Heart left ventricle (tissue), 16 donors: ENCODE results near the gene GPR68. TPM values are rescaled to one million over a fixed set of nuclear protein-coding genes. Genes with fewer than 3 reads are reported as not detected.

ENCODE experiments used
- ATAC-seq, 4 donors: fragments of 200-7000 bp; cut with Tn5 transposase; one replicate each; pipeline ENCODE4 v1.9.1; 2020 to 2022; ENCODE audit warnings: moderate library complexity in 4 of 4, mild to moderate bottlenecking in 3 of 4, moderate number of reproducible peaks in 1 of 4
- DNase-seq, 5 donors: peaks; one replicate each; pipeline ENCODE4 v3.0.0-alpha.2; 2020
- H3K27ac ChIP-seq, 12 donors: fragments of 200-600 bp; sonication (generic) in 4 of 12; one replicate each; pipeline versions ENCODE4 v1.5.0 to v1.8.0; 2016 to 2022; ENCODE audit warnings: mild to moderate bottlenecking in 2 of 12
- H3K27me3 ChIP-seq, 9 donors: fragments of 200-600 bp; sonication (generic) in 2 of 9; one replicate each; pipeline versions ENCODE4 v1.5.1 to v1.8.0; 2016 to 2022; ENCODE audit warnings: mild to moderate bottlenecking in 3 of 9
- H3K36me3 ChIP-seq, 9 donors: fragments of 200-600 bp; sonication (generic) in 2 of 9; one replicate each; pipeline versions ENCODE4 v1.5.0 to v1.8.0; 2018 to 2022; ENCODE audit warnings: mild to moderate bottlenecking in 2 of 9
- H3K4me1 ChIP-seq, 12 donors: fragments of 200-600 bp; sonication (generic) in 4 of 12; one replicate each; pipeline versions ENCODE4 v1.5.0 to v1.8.0; 2016 to 2022; ENCODE audit warnings: mild to moderate bottlenecking in 3 of 12
- H3K4me3 ChIP-seq, 12 donors: fragments of 200-600 bp; sonication (generic) in 4 of 12; one replicate each; pipeline versions ENCODE4 v1.5.0 to v1.8.0; 2017 to 2022; ENCODE audit warnings: mild to moderate bottlenecking in 9 of 12, moderate library complexity in 4 of 12
- H3K9me3 ChIP-seq, 12 donors: fragments of 200-600 bp; sonication (generic) in 4 of 12; one replicate each; pipeline versions ENCODE4 v1.5.0 to v1.8.0; 2016 to 2022; ENCODE audit warnings: mild to moderate bottlenecking in 1 of 12
- CTCF ChIP-seq, 12 donors: fragments of 200-600 bp; sonication (generic) in 4 of 12; IDR thresholded peaks; one replicate each; pipeline versions ENCODE4 v1.5.0 to v1.8.0; 2018 to 2022; ENCODE audit warnings: antibody characterized with exemption in 12 of 12, mild to moderate bottlenecking in 5 of 12
- POLR2A ChIP-seq, 2 donors: fragments of 450-650 bp; IDR thresholded peaks; one replicate each; pipeline ENCODE4 v1.6.1; 2017; ENCODE audit warnings: antibody characterized with exemption in 2 of 2, mild to moderate bottlenecking in 2 of 2, moderate library complexity in 2 of 2
- WGBS, 4 donors: extraction: QIAGEN DNeasy Blood & Tissue Kit in 2 of 4; methylation state at CpG; one replicate each; pipeline versions ENCODE4 v1.1.5 to v1.1.7; 2013 to 2018; 5-methylcytosine and 5-hydroxymethylcytosine counted together
- intact Hi-C, 10 donors: fragments of 100-400 bp; cut with DNase I; formaldehyde crosslinking; loops; one replicate each; pipeline versions ENCODE4 v1.11.1 to v1.14.2; 2022
- polyA plus RNA-seq, 2 donors: library from polyadenylated mRNA; stranded (reverse); fragments of 200-250 nt; gene quantifications; one replicate each; pipeline ENCODE4 v1.2.3, GENCODE V29; 2013
- total RNA-seq, 9 donors: library from RNA; depleted of rRNA in 2 of 9; stranded (reverse); fragments of >200 nt in 2 of 9; fragmentation: NEBNext Ultra II Directional in 3 of 9; extraction: Animal tissue kit (Norgen Biotek cat#: 25700) in 3 of 9; gene quantifications; one replicate each; pipeline versions ENCODE4 v1.1.0 to v1.2.4, GENCODE V29; 2016 to 2023
- donor health status: ischemic (EF 13 %, LVEDD 7.1; RV severe dilation, severe dysfunction).
- donor health status: healthy with polysubstance abuse.
- donor health status: DM: no; HTN: yes; CAD: no.
- donor health status: DM: no; HTN: no; CAD: no.
- donor health status: ischemic (EF 25% LVEDD 6.9; RV normal size, moderate dysfunction).
- donor health status: ischemic (EF 25% LVEDD 5.7; RV mildly dilated, moderate dysfunction).
- donor health status: healthy.
- donor health status: DM: yes; HTN: yes; CAD: no.
- donor health status: ischemic (EF 35%, LVEDD 5.7; RV mildly dilated, moderate dysfunction).
- donor health status: nonischemic (EF 11% LVEDD 7.7; RV severe dilation, severe dysfunction).
- donor health status: DM: yes; HTN: yes; CAD: no.
- donor health status: PGD.
- donor health status: ischemic (EF 29% LVEDD 5.4; RV normal size, mild dysfunction).
- donor health status: nonischemic (EF 23%, LVEDD 6.1; RV moderate dilation, normal function).

Gene GPR68
- total and polyA plus RNA-seq, 11 donors = 0.08 to 2.6 (median 0.59) TPM; not detected in 1

- peak in 4 of 5 donors; percentile 27 to 67 (median 44) for DNase-seq
- 51 to 61% (median 61%) methylated on average over 13 of the region's 13 CpGs for WGBS, 4 donors
- no peaks in the 10 kb centered on the region for H3K27me3 ChIP-seq
- H3K36me3 ChIP-seq = peaks cover 0 to 74% (median 64%) of the 10 kb centered on the region in 9 donors
- H3K4me1 ChIP-seq = peaks cover 0 to 48% (median 22%) of the 10 kb centered on the region in 12 donors
- intact Hi-C loops = no loop called here
- H3K4me3 ChIP-seq = no peak overlapping the region
- no peaks in the 10 kb centered on the region for H3K9me3 ChIP-seq
- TF ChIP-seq CTCF (IDR thresholded peaks at IDR 0.05) (no peak), POLR2A (IDR thresholded peaks at IDR 0.05) (no peak)
- peak overlapping the region in 3 of 12 donors; percentile 1 to 18 (median 15) for H3K27ac ChIP-seq
- ATAC-seq = peak in 3 of 4 donors; percentile 59 to 69 (median 65)
Measured at GRCh38 chr14:91219517-91220389, 24.8 kb downstream of the GPR68 start.

- Histone ChIP-seq H3K27ac (no peak overlapping the region), H3K4me1 (peaks cover 0 to 41% (median 15%) of the 10 kb centered on the region in 12 donors), H3K27me3 (no peaks in the 10 kb centered on the region), H3K4me3 (no peak overlapping the region), H3K36me3 (peaks cover 0 to 81% (median 65%) of the 10 kb centered on the region in 9 donors), H3K9me3 (no peaks in the 10 kb centered on the region)
- TF ChIP-seq POLR2A (IDR thresholded peaks at IDR 0.05) (no peak), CTCF (IDR thresholded peaks at IDR 0.05) (no peak)
- ATAC-seq = no peak
- no peak for DNase-seq
- intact Hi-C loops = no loop called here
- WGBS, 4 donors = 79 to 86% (median 83%) methylated on average over 4 of the region's 4 CpGs
Measured at GRCh38 chr14:91218014-91218413, 26.5 kb downstream of the GPR68 start.

DNA sequence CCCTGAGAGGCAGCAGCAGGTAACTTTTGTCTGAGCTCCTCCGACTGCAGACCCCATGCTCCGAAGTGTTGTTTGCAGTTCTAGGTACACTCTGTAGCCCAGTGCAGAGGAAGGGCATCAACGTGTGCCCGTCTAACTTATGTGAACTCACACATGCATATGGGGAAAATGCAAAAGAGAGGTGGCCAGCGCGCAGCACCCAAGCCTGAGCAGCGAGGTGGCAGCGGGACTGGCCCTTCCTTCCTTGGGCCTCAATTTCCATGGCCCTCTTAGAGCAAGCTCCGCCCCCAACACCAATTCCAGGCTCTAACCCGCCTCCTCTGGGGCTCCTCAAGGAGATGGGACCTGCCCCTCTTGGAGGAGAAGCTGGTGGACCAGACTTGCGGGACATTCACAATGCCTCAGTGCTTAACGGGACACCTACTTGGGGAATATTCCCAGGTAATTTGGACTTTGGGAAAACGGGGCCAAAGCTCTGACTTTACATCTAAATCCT is 27.7 kb downstream of the GPR68 start:
- Histone ChIP-seq H3K27me3 (no peaks in the 10 kb centered on the region), H3K4me3 (no peak overlapping the region), H3K36me3 (peaks cover 0 to 89% (median 76%) of the 10 kb centered on the region in 9 donors), H3K9me3 (no peaks in the 10 kb centered on the region), H3K27ac (no peak overlapping the region), H3K4me1 (peaks cover 0 to 29% (median 11%) of the 10 kb centered on the region in 12 donors)
- ATAC-seq (no peak), DNase-seq (no peak)
- no peak for TF ChIP-seq CTCF (IDR thresholded peaks at IDR 0.05)
- TF ChIP-seq POLR2A (IDR thresholded peaks at IDR 0.05) = no peak
- 95 to 97% (median 96%) methylated on average over 8 to 13 of the region's 13 CpGs for WGBS, 4 donors
- intact Hi-C loops = no loop called here

- intact Hi-C loops = no loop called here
- peaks cover 0 to 96% (median 82%) of the 10 kb centered on the region in 9 donors for H3K36me3 ChIP-seq
- H3K4me3 ChIP-seq = no peak overlapping the region
- WGBS, 4 donors = 92 to 97% (median 94%) methylated on average over 7 to 10 of the region's 10 CpGs
- ATAC-seq (no peak), DNase-seq (no peak)
- H3K9me3 ChIP-seq = peaks cover 0 to 10% (median 0%) of the 10 kb centered on the region in 12 donors
- H3K4me1 ChIP-seq = peaks cover 0 to 21% (median 9%) of the 10 kb centered on the region in 12 donors
- H3K27me3 ChIP-seq = no peaks in the 10 kb centered on the region
- no peak overlapping the region for H3K27ac ChIP-seq
- no peak for TF ChIP-seq POLR2A (IDR thresholded peaks at IDR 0.05)
- no peak for TF ChIP-seq CTCF (IDR thresholded peaks at IDR 0.05)
Measured at GRCh38 chr14:91215381-91215780, 29.1 kb downstream of the GPR68 start.
